KMS-11 (cell line): ENCODE results near the gene NUDT21.

Experiments used
- H2AFZ ChIP-seq: fragments of 200-600 bp; sonication (generic); 2 replicates; pipeline ENCODE4 v1.6.1; 2016; ENCODE audit warnings: antibody characterized with exemption, mixed run types, low read depth
- H3K27ac ChIP-seq: fragments of 200-600 bp; sonication (generic); 2 replicates; pipeline ENCODE4 v1.6.1; 2016; ENCODE audit warnings: mild to moderate bottlenecking, mixed run types
- H3K27me3 ChIP-seq: fragments of 200-600 bp; sonication (generic); 2 replicates; pipeline ENCODE4 v1.6.1; 2017; ENCODE audit warnings: mild to moderate bottlenecking, low read depth, mixed run types, moderate library complexity; ENCODE audit not compliant: insufficient read depth
- H3K36me3 ChIP-seq: fragments of 200-600 bp; sonication (generic); 2 replicates; pipeline ENCODE4 v1.6.1; 2017; ENCODE audit warnings: mild to moderate bottlenecking, mixed run types; ENCODE audit not compliant: insufficient read depth
- H3K4me1 ChIP-seq: fragments of 200-600 bp; sonication (generic); 2 replicates; pipeline ENCODE4 v1.6.1; 2016; ENCODE audit warnings: mild to moderate bottlenecking, low read depth, mixed run types; ENCODE audit not compliant: poor library complexity, severe bottlenecking
- H3K4me2 ChIP-seq: fragments of 200-600 bp; sonication (generic); 2 replicates; pipeline ENCODE4 v1.7.0; 2016; ENCODE audit warnings: mild to moderate bottlenecking, mixed run types
- H3K4me3 ChIP-seq: fragments of 200-600 bp; sonication (generic); IDR thresholded peaks from 2 replicates; pipeline ENCODE4 v1.6.1; 2017; ENCODE audit warnings: low read depth, low read length, mixed read lengths; ENCODE audit not compliant: insufficient read depth
- H3K79me2 ChIP-seq: fragments of 200-600 bp; sonication (generic); 2 replicates; pipeline ENCODE4 v1.6.1; 2016; ENCODE audit warnings: low read depth, mixed run types; ENCODE audit not compliant: insufficient read depth
- H3K9ac ChIP-seq: fragments of 200-600 bp; sonication (generic); 2 replicates; pipeline ENCODE4 v1.6.1; 2016; ENCODE audit warnings: mild to moderate bottlenecking, mixed run types
- H4K20me1 ChIP-seq: fragments of 200-600 bp; sonication (generic); 2 replicates; pipeline ENCODE4 v1.6.1; 2016; ENCODE audit warnings: mild to moderate bottlenecking, mixed run types; ENCODE audit not compliant: insufficient read depth
- CTCF ChIP-seq: fragments of 200-600 bp; sonication (generic); conservative IDR thresholded peaks from 2 replicates; pipeline ENCODE4 v1.6.1; 2017; ENCODE audit warnings: low read depth, mild to moderate bottlenecking, antibody characterized with exemption, low read length, moderate library complexity, mixed read lengths

Gene NUDT21

GRCh38 chr16:56411624-56412023 is 39.5 kb downstream of the NUDT21 start:
- Histone ChIP-seq H3K79me2 (no peaks in the 10 kb centered on the region), H3K36me3 (no peaks in the 10 kb centered on the region), H3K27me3 (no peaks in the 10 kb centered on the region), H3K4me2 (no peak overlapping the region), H2AFZ (no peak overlapping the region), H3K27ac (no peak overlapping the region), H3K4me1 (no peaks in the 10 kb centered on the region), H3K4me3 (no peak overlapping the region), H3K9ac (no peak overlapping the region), H4K20me1 (no peaks in the 10 kb centered on the region)
- no peak for TF ChIP-seq CTCF

- Histone ChIP-seq H2AFZ (no peak overlapping the region), H3K9ac (no peak overlapping the region), H3K36me3 (no peaks in the 10 kb centered on the region), H3K4me1 (no peaks in the 10 kb centered on the region), H3K4me3 (no peak overlapping the region), H3K27me3 (no peaks in the 10 kb centered on the region), H3K4me2 (no peak overlapping the region), H4K20me1 (no peaks in the 10 kb centered on the region), H3K79me2 (no peaks in the 10 kb centered on the region), H3K27ac (no peak overlapping the region)
- no peak for TF ChIP-seq CTCF
Observed at GRCh38 chr16:56411123-56411522, 40.0 kb downstream of the NUDT21 start.

DNA sequence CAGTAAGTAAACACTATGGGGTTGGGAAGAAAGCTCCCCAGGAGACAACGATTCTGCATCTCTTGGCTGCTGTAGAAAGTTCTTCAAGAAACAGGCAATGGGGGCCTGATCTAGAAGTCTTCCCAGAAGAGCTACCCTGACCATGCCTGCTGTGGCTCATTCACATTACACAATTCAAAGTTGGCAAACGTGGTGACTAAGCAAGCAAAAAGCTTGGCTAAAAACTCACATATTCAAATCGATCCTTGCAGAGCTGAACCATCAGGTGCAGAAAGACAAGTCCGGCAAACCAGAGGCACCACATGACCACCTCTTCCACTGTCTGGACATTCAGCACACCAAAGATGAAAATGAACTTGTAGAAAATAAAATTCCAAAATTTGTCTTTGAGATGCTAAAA is 41.9 kb downstream of the NUDT21 start:
- Histone ChIP-seq H3K36me3 (no peaks in the 10 kb centered on the region), H3K4me2 (no peak overlapping the region), H3K4me1 (no peaks in the 10 kb centered on the region), H3K79me2 (no peaks in the 10 kb centered on the region), H2AFZ (no peak overlapping the region), H3K9ac (no peak overlapping the region), H3K27ac (no peak overlapping the region), H3K4me3 (no peak overlapping the region), H3K27me3 (no peaks in the 10 kb centered on the region), H4K20me1 (no peaks in the 10 kb centered on the region)
- no peak for TF ChIP-seq CTCF

- Histone ChIP-seq H4K20me1 (no peaks in the 10 kb centered on the region), H3K27me3 (no peaks in the 10 kb centered on the region), H2AFZ (no peak overlapping the region), H3K36me3 (no peaks in the 10 kb centered on the region), H3K4me3 (no peak overlapping the region), H3K4me1 (no peaks in the 10 kb centered on the region), H3K4me2 (no peak overlapping the region), H3K27ac (no peak overlapping the region), H3K9ac (no peak overlapping the region), H3K79me2 (no peaks in the 10 kb centered on the region)
- TF ChIP-seq CTCF = no peak
Observed at GRCh38 chr16:56408379-56409098, 42.6 kb downstream of the NUDT21 start.
